C4-2B (cell line): ENCODE results near the gene LSAMP.

Experiments
- H3K27ac ChIP-seq: fragments of 450-650 bp; 2 replicates; pipeline ENCODE4 v1.5.1; 2017
- ZFX ChIP-seq: fragments of 450-650 bp; IDR thresholded peaks from 2 replicates; pipeline ENCODE4 v1.6.1; 2017
- TF ChIP-seq, protein P1 (sequence below): fragments of 450-650 bp; conservative IDR thresholded peaks from 2 replicates; pipeline ENCODE4 v1.5.1; 2017; ENCODE audit warnings: mild to moderate bottlenecking

The LSAMP gene

DNA sequence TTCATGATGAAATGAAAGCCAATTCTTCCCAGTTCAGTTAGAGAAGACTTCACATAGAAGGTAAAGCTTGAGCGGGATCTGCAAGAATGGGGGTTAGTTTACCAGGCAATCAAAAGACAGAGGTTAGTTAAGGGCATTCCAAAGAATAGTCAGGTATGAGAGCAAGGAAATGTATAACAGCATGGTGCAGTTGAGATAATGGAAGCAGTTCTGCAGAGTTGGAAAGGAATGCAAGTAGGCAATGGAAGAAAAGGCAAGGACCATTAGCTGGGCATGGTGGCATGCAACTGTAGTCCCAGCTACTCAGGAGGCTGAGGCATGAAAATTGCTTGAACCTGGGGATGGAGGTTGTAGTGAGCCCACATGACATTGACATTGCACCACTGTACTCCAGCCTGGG lies 55.0 kb downstream of the LSAMP start:
- no peak overlapping the region for H3K27ac ChIP-seq
- TF ChIP-seq, protein P1, sequence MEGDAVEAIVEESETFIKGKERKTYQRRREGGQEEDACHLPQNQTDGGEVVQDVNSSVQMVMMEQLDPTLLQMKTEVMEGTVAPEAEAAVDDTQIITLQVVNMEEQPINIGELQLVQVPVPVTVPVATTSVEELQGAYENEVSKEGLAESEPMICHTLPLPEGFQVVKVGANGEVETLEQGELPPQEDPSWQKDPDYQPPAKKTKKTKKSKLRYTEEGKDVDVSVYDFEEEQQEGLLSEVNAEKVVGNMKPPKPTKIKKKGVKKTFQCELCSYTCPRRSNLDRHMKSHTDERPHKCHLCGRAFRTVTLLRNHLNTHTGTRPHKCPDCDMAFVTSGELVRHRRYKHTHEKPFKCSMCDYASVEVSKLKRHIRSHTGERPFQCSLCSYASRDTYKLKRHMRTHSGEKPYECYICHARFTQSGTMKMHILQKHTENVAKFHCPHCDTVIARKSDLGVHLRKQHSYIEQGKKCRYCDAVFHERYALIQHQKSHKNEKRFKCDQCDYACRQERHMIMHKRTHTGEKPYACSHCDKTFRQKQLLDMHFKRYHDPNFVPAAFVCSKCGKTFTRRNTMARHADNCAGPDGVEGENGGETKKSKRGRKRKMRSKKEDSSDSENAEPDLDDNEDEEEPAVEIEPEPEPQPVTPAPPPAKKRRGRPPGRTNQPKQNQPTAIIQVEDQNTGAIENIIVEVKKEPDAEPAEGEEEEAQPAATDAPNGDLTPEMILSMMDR, result no peak
- no peak for TF ChIP-seq ZFX

- no peak overlapping the region for H3K27ac ChIP-seq
- no peak for TF ChIP-seq ZFX
- TF ChIP-seq, protein P1, result no peak
Observed at GRCh38 chr3:116388867-116389385, 56.4 kb downstream of the LSAMP start.

GRCh38 chr3:116386168-116386567 lies 59.1 kb downstream of the LSAMP start:
- H3K27ac ChIP-seq, result no peak overlapping the region
- TF ChIP-seq, protein P1, result no peak
- TF ChIP-seq ZFX, result no peak

DNA sequence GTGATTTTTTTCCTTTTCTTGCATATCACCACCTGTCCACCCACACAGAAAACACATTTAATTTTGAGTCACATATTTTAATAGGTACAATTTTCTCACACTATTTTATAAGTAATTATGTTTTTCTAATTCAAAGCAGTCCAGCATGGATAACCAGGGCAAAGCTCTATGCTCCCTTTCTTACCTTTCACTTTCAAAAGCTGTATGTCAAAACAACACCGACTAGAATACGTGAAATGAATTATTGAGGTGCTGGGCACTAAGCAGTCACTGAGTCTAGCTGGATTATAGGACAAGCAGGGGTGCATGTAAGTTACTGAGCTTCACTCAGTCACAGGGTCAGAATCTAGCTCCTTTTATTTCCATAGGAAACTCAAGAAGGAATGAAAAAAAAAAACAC lies 60.6 kb downstream of the LSAMP start:
- H3K27ac ChIP-seq, result no peak overlapping the region
- TF ChIP-seq, protein P1, result no peak
- no peak for TF ChIP-seq ZFX

DNA sequence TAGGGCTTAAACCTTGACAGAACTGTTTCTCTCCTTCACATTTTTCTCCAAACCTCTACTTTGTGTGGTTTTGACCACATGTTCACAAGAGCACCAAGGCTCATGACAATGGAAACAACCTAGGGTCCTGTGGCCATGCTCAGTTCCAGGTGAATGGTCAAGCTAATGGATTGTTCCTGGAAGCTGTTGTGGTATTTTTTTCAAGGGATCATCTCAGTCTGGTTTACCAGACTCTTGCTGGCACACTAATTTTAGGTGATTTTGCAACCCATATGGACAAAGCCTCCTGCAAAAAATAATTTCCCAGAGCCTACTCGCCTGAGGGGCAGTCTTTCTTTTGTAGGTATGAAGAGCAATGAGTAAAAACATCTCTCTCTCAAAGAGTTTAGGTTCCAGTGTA lies 67.2 kb downstream of the LSAMP start:
- TF ChIP-seq, protein P1, result no peak
- TF ChIP-seq ZFX, result no peak
- H3K27ac ChIP-seq, result no peak overlapping the region

DNA sequence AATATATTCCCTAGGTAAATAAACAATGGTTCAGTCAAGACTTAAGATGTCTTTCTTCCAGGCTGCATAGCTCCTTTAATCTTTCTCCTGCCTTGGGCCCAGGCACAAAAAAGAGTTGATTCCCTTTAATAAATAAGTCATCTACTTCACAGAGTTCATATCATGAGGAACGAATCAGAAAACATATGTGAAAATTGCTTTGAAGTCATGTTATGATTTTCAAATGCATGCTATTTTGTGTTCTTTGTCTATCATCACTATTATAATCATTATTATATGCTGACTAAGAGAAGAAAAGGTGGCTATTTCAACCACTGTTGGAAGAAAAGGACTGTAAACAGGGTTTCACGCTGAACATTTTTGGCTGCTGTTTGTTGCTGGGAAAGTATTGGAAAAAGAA lies 70.4 kb downstream of the LSAMP start:
- H3K27ac ChIP-seq, result no peak overlapping the region
- TF ChIP-seq, protein P1, result no peak
- TF ChIP-seq ZFX, result no peak

DNA sequence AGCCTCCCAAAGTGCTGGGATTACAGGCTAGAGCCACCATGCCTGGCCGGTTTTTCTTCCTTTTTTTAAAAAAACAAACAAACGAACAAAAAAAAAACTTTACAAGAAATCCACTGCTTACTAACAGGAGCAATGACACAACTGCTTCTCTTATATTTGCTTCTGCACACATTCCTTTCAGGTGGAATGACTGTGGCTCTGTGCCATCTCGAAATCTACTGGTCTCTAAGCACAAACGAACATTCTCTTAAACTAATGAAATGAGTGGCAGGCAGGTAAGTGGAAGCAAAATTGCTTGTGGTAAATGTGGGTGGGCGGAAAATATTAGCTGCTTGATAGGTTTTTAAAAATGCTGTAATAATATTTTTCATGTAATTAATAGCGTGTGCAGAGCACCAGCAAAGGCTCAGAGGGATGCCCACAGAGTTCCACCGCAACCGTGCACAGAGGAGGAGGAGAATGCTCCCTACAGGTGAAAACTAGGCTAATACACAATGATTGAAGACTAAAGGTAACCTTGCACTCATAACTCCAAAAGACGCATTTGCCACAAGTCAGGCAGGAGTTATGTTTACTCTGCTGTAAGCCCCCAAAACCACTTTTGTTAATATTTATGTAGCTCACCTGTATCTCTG lies 77.4 kb downstream of the LSAMP start:
- H3K27ac ChIP-seq, result no peak overlapping the region
- TF ChIP-seq ZFX, result no peak
- TF ChIP-seq, protein P1, result no peak
